HEK293 (cell line): ENCODE data around the gene KCNJ15.

Experiments
- CTCF ChIA-PET: fragments of 350-600 bp; formaldehyde crosslinking; extraction: SDS; loops from one replicate; lab custom pipeline; 2021; ENCODE audit warnings: antibody characterized with exemption; lab: Yijun Ruan, JAX
- POLR2A ChIA-PET: fragments of 300-600 bp; formaldehyde crosslinking; extraction: SDS; loops from one replicate; lab custom pipeline; 2020; ENCODE audit warnings: antibody characterized with exemption, inconsistent platforms; lab: Yijun Ruan, JAX
- H3K27ac ChIP-seq: fragments of 200-500 bp; sonication (Bioruptor generic); 2 replicates; pipeline ENCODE4 v1.5.1; 2014; ENCODE audit warnings: low read depth, low read length, control low read depth, inconsistent platforms; ENCODE audit errors: extremely low read depth
- H3K36me3 ChIP-seq, 2 experiments: fragments of 200-500 bp in 1 of 2; sonication (Bioruptor generic) in 1 of 2; 1 replicate in 1 of 2; 2 replicates in 1 of 2; pipeline ENCODE4 v1.5.1; 2014 to 2017; ENCODE audit warnings: inconsistent platforms in 2 of 2, low read length in 2 of 2; ENCODE audit not compliant: control insufficient read depth in 2 of 2, insufficient read depth in 1 of 2
- H3K4me1 ChIP-seq: fragments of 200-500 bp; sonication (Bioruptor generic); 2 replicates; pipeline ENCODE4 v1.5.1; 2014; ENCODE audit warnings: mild to moderate bottlenecking, low read length, inconsistent platforms; ENCODE audit not compliant: control insufficient read depth, insufficient read depth
- H3K4me3 ChIP-seq: 2 replicates; pipeline ENCODE4 v1.5.1; 2011; ENCODE audit warnings: low read depth, mild to moderate bottlenecking, control low read depth, low read length, moderate library complexity
- H3K9me3 ChIP-seq: fragments of 200-500 bp; sonication (Bioruptor generic); 2 replicates; pipeline ENCODE4 v1.5.1; 2014; ENCODE audit warnings: low read depth, low read length, inconsistent platforms; ENCODE audit not compliant: control insufficient read depth, insufficient read depth
- BCL11A ChIP-seq: fragments of 450-650 bp; formaldehyde crosslinking; IDR thresholded peaks from 2 replicates; pipeline ENCODE4 v1.5.1; 2016; ENCODE audit warnings: low read depth, missing biosample characterization, missing genetic modification characterization
- GLI2 ChIP-seq: fragments of 450-650 bp; formaldehyde crosslinking; IDR thresholded peaks from 2 replicates; pipeline ENCODE4; 2017; ENCODE audit warnings: missing biosample characterization, missing genetic modification characterization, low read depth, borderline replicate concordance
- HOXD13 ChIP-seq: sonication (generic); formaldehyde crosslinking; IDR thresholded peaks from 2 replicates; pipeline ENCODE4 v1.8.0; 2022; ENCODE audit warnings: missing genetic modification reagents, borderline replicate concordance
- PRDM10 ChIP-seq: fragments of 450-650 bp; formaldehyde crosslinking; IDR thresholded peaks from 2 replicates; pipeline ENCODE4 v1.5.1; 2016; ENCODE audit warnings: missing biosample characterization, missing genetic modification characterization
- ZBTB21 ChIP-seq: fragments of 450-650 bp; formaldehyde crosslinking; IDR thresholded peaks from 2 replicates; pipeline ENCODE4 v1.5.1; 2017; ENCODE audit warnings: missing biosample characterization, missing genetic modification characterization
- ZNF140 ChIP-seq: fragments of 450-650 bp; formaldehyde crosslinking; IDR thresholded peaks from 2 replicates; pipeline ENCODE4 v1.5.1; 2016; ENCODE audit warnings: missing biosample characterization, missing genetic modification characterization
- ZNF175 ChIP-seq: fragments of 450-650 bp; formaldehyde crosslinking; IDR thresholded peaks from 2 replicates; pipeline ENCODE4 v1.5.1; 2016; ENCODE audit warnings: missing biosample characterization, missing genetic modification characterization
- ZNF2 ChIP-seq: fragments of 450-650 bp; formaldehyde crosslinking; IDR thresholded peaks from 2 replicates; pipeline ENCODE4 v1.5.1; 2016; ENCODE audit warnings: missing biosample characterization, missing genetic modification characterization
- ZNF23 ChIP-seq: fragments of 450-650 bp; formaldehyde crosslinking; IDR thresholded peaks from 2 replicates; pipeline ENCODE4 v1.5.1; 2016; ENCODE audit warnings: missing biosample characterization, missing genetic modification characterization, borderline replicate concordance
- ZNF26 ChIP-seq: fragments of 450-650 bp; formaldehyde crosslinking; IDR thresholded peaks from 2 replicates; pipeline ENCODE4 v1.5.1; 2016; ENCODE audit warnings: missing biosample characterization, missing genetic modification characterization
- ZNF266 ChIP-seq: fragments of 450-650 bp; formaldehyde crosslinking; IDR thresholded peaks from 2 replicates; pipeline ENCODE4 v1.5.1; 2016; ENCODE audit warnings: missing biosample characterization, missing genetic modification characterization, low read depth
- ZNF404 ChIP-seq: fragments of 450-650 bp; formaldehyde crosslinking; IDR thresholded peaks from 2 replicates; pipeline ENCODE4 v1.5.1; 2017; ENCODE audit warnings: missing biosample characterization, missing genetic modification characterization
- ZNF558 ChIP-seq: fragments of 450-650 bp; formaldehyde crosslinking; IDR thresholded peaks from 2 replicates; pipeline ENCODE4 v1.5.1; 2016; ENCODE audit warnings: missing biosample characterization, missing genetic modification characterization
- ZNF561 ChIP-seq: fragments of 450-650 bp; IDR thresholded peaks from 2 replicates; pipeline ENCODE4 v1.5.1; 2018; ENCODE audit warnings: missing biosample characterization, missing genetic modification characterization, borderline replicate concordance
- ZNF596 ChIP-seq: fragments of 450-650 bp; IDR thresholded peaks from 2 replicates; pipeline ENCODE4 v1.5.0; 2018; ENCODE audit warnings: missing biosample characterization, mild to moderate bottlenecking, missing genetic modification characterization, moderate library complexity
- ZNF623 ChIP-seq: fragments of 450-650 bp; formaldehyde crosslinking; IDR thresholded peaks from 2 replicates; pipeline ENCODE4 v1.5.1; 2016; ENCODE audit warnings: missing biosample characterization, missing genetic modification characterization
- ZNF645 ChIP-seq: fragments of 450-650 bp; formaldehyde crosslinking; IDR thresholded peaks from 2 replicates; pipeline ENCODE4; 2016; ENCODE audit warnings: missing biosample characterization, missing genetic modification characterization
- ZNF785 ChIP-seq: fragments of 450-650 bp; formaldehyde crosslinking; IDR thresholded peaks from 2 replicates; pipeline ENCODE4 v1.5.1; 2016; ENCODE audit warnings: missing biosample characterization, missing genetic modification characterization
- ZSCAN16 ChIP-seq: fragments of 450-650 bp; formaldehyde crosslinking; IDR thresholded peaks from 2 replicates; pipeline ENCODE4 v1.5.1; 2016; ENCODE audit warnings: missing biosample characterization, missing genetic modification characterization

The KCNJ15 gene

GRCh38 chr21:38323721-38324531, 67.1 kb downstream of the KCNJ15 start (continued):
- TF ChIP-seq ZNF645 (tag by site-specific recombination) (no peak), ZNF23 (tag by site-specific recombination) (no peak), ZNF623 (tag by site-specific recombination) (0 out of 2 replicates have a peak, but pooled peaks have one; percentile 6), ZNF785 (tag by site-specific recombination) (no peak), ZNF558 (tag by site-specific recombination) (no peak), ZBTB21 (tag by site-specific recombination) (peak; percentile 57), ZNF175 (tag by site-specific recombination) (no peak), ZNF2 (tag by site-specific recombination) (no peak), PRDM10 (tag by site-specific recombination) (peak; percentile 91), ZNF26 (tag by site-specific recombination) (no peak), ZNF561 (tag by site-specific recombination) (no peak; the same call in 1 of the 2 replicates), HOXD13 (no peak), ZNF596 (tag by site-specific recombination) (no peak), ZNF404 (tag by site-specific recombination) (no peak), GLI2 (tag by site-specific recombination) (no peak), ZSCAN16 (tag by site-specific recombination) (no peak), ZNF266 (tag by site-specific recombination) (no peak), BCL11A (tag by site-specific recombination) (0 out of 2 replicates have a peak, but pooled peaks have one; percentile 45)
- TF ChIP-seq, all 188 proteins: peak for 47

- CTCF ChIA-PET, result interaction anchor here (1.7 to 6.8 kb wide), 4 partner anchors 27 to 107 kb away, joined by 6 to 41 read pairs (median 9); no protein-coding TSS in a partner anchor
- Histone ChIP-seq H3K4me1 (peaks cover 19% of the 10 kb centered on the region), H3K4me3 (no peak overlapping the region), H3K36me3 (no peaks in the 10 kb centered on the region), H3K27ac (no peak overlapping the region; the same call in 1 of the 2 replicates), H3K9me3 (no peaks in the 10 kb centered on the region)
- TF ChIP-seq ZNF140 (tag by site-specific recombination), result no peak
- TF ChIP-seq ZNF404 (tag by site-specific recombination), result no peak
- POLR2A ChIA-PET, result no interaction called here
Measured at GRCh38 chr21:38325216-38325615, 68.4 kb downstream of the KCNJ15 start.
